H9 (cell line): ENCODE data around the gene RARA. TPM values are rescaled to one million over a fixed set of nuclear protein-coding genes. Genes with fewer than 3 reads are reported as not detected.

Experiments used
- DNase-seq: peaks from one replicate; pipeline ENCODE4 v3.0.0-alpha.2; 2017
- H2AFZ ChIP-seq: one replicate; pipeline ENCODE4 v1.6.1; 2013; ENCODE audit warnings: mild to moderate bottlenecking, low read length, control low read depth, moderate library complexity
- H2AK5ac ChIP-seq: 2 replicates; pipeline ENCODE4 v1.6.1; 2013; ENCODE audit warnings: low read length, control low read depth, mixed read lengths; ENCODE audit not compliant: insufficient read length
- H2BK120ac ChIP-seq: one replicate; pipeline ENCODE4 v1.6.1; 2013; ENCODE audit warnings: low read depth, mild to moderate bottlenecking, low read length, control low read depth, inconsistent platforms; ENCODE audit not compliant: poor library complexity, severe bottlenecking
- H2BK12ac ChIP-seq: 2 replicates; pipeline ENCODE4 v1.6.1; 2013; ENCODE audit warnings: low read length, control low read depth, mixed read lengths, low read depth; ENCODE audit not compliant: insufficient read length
- H2BK15ac ChIP-seq: 2 replicates; pipeline ENCODE4 v1.6.1; 2013; ENCODE audit warnings: low read depth, low read length, control low read depth
- H2BK20ac ChIP-seq: one replicate; pipeline ENCODE4 v1.6.1; 2013; ENCODE audit warnings: low read depth, mild to moderate bottlenecking, low read length, control low read depth, inconsistent platforms; ENCODE audit not compliant: poor library complexity, severe bottlenecking
- H2BK5ac ChIP-seq: 2 replicates; pipeline ENCODE4 v1.6.1; 2013; ENCODE audit warnings: low read length, control low read depth, mixed read lengths; ENCODE audit not compliant: insufficient read length
- H3K14ac ChIP-seq: 2 replicates; pipeline ENCODE4 v1.6.1; 2013; ENCODE audit warnings: low read length, control low read depth; ENCODE audit not compliant: insufficient read depth
- H3K18ac ChIP-seq: 2 replicates; pipeline ENCODE4 v1.6.1; 2013; ENCODE audit warnings: low read depth, mild to moderate bottlenecking, mixed read lengths, low read length, control low read depth; ENCODE audit not compliant: insufficient read length
- H3K23ac ChIP-seq: 2 replicates; pipeline ENCODE4 v1.6.1; 2013; ENCODE audit warnings: low read length, control low read depth, mixed read lengths, low read depth; ENCODE audit not compliant: insufficient read length
- H3K23me2 ChIP-seq: 2 replicates; pipeline ENCODE4 v1.6.1; 2013; ENCODE audit warnings: low read depth, mild to moderate bottlenecking, mixed read lengths, low read length, control low read depth; ENCODE audit not compliant: insufficient read length, poor library complexity, severe bottlenecking
- H3K27ac ChIP-seq: 2 replicates; pipeline ENCODE4 v1.5.1; 2013; ENCODE audit warnings: low read length, control low read depth, mixed read lengths, low read depth; ENCODE audit not compliant: insufficient read length
- H3K27me3 ChIP-seq: 2 replicates; pipeline ENCODE4 v1.6.1; 2013; ENCODE audit warnings: low read length, control low read depth, inconsistent platforms; ENCODE audit not compliant: insufficient read depth
- H3K4ac ChIP-seq: 2 replicates; pipeline ENCODE4 v1.6.1; 2013; ENCODE audit warnings: low read depth, mild to moderate bottlenecking, control low read depth, inconsistent platforms, low read length, moderate library complexity
- H3K4me1 ChIP-seq: 2 replicates; pipeline ENCODE4 v1.6.1; 2013; ENCODE audit warnings: low read length, control low read depth, inconsistent platforms; ENCODE audit not compliant: insufficient read depth
- H3K4me2 ChIP-seq: 2 replicates; pipeline ENCODE4 v1.6.1; 2013; ENCODE audit warnings: low read length, control low read depth, mixed read lengths; ENCODE audit not compliant: insufficient read length, insufficient read depth
- H3K56ac ChIP-seq: 2 replicates; pipeline ENCODE4 v1.6.1; 2013; ENCODE audit warnings: low read depth, mild to moderate bottlenecking, mixed read lengths, low read length, control low read depth; ENCODE audit not compliant: insufficient read length
- H3K79me1 ChIP-seq: 2 replicates; pipeline ENCODE4 v1.6.1; 2013; ENCODE audit warnings: low read depth, mild to moderate bottlenecking, moderate library complexity, low read length, control low read depth, inconsistent platforms; ENCODE audit not compliant: insufficient read depth, poor library complexity, severe bottlenecking
- H3K79me2 ChIP-seq: 2 replicates; pipeline ENCODE4 v1.6.1; 2013; ENCODE audit warnings: low read length, control low read depth, inconsistent platforms; ENCODE audit not compliant: insufficient read depth
- H3K9ac ChIP-seq: 2 replicates; pipeline ENCODE4 v1.6.1; 2013; ENCODE audit warnings: low read length, control low read depth, mixed read lengths; ENCODE audit not compliant: insufficient read length; ENCODE audit errors: extremely low read depth
- H3K9me3 ChIP-seq: one replicate; pipeline ENCODE4 v1.6.1; 2013; ENCODE audit warnings: low read depth, low read length, inconsistent platforms; ENCODE audit not compliant: control insufficient read depth
- H3T11ph ChIP-seq: one replicate; pipeline ENCODE4 v1.6.1; 2013; ENCODE audit warnings: mild to moderate bottlenecking, low read length, control low read depth, inconsistent platforms
- H4K20me1 ChIP-seq: one replicate; pipeline ENCODE4 v1.6.1; 2013; ENCODE audit not compliant: control insufficient read depth, insufficient read length, insufficient read depth
- H4K5ac ChIP-seq: 2 replicates; pipeline ENCODE4 v1.6.1; 2013; ENCODE audit warnings: low read depth, mild to moderate bottlenecking, mixed read lengths, low read length, control low read depth; ENCODE audit not compliant: insufficient read length
- H4K8ac ChIP-seq: replicated peaks from 2 replicates; pipeline ENCODE4 v1.6.1; 2013; ENCODE audit warnings: low read length, control low read depth, mixed read lengths, low read depth; ENCODE audit not compliant: insufficient read length
- H4K91ac ChIP-seq: 2 replicates; pipeline ENCODE4 v1.6.1; 2013; ENCODE audit warnings: low read depth, mild to moderate bottlenecking, moderate library complexity, mixed read lengths, low read length, control low read depth; ENCODE audit not compliant: insufficient read length
- H3K27ac Mint-ChIP-seq, 3 experiments: 2 replicates in 2 of 3; 3 replicates in 1 of 3; pipeline ENCODE4 v1.8.0; 2020 to 2021; ENCODE audit warnings: mixed read lengths in 3 of 3, mild to moderate bottlenecking in 1 of 3, moderate library complexity in 1 of 3
- H3K27me3 Mint-ChIP-seq: 2 replicates; pipeline ENCODE4 v1.8.0; 2021; ENCODE audit warnings: low read depth, mild to moderate bottlenecking, moderate library complexity, mixed read lengths
- H3K36me3 Mint-ChIP-seq, 3 experiments: 2 replicates in 2 of 3; 3 replicates in 1 of 3; pipeline ENCODE4 v1.8.0; 2020 to 2021; ENCODE audit warnings: low read depth in 3 of 3, mixed read lengths in 3 of 3; ENCODE audit not compliant: insufficient read depth in 1 of 3
- H3K4me1 Mint-ChIP-seq, 2 experiments: 2 replicates each; pipeline ENCODE4 v1.8.0; 2020; ENCODE audit warnings: mixed read lengths in 2 of 2
- H3K4me3 Mint-ChIP-seq, 2 experiments: 2 replicates in 1 of 2; 3 replicates in 1 of 2; pipeline ENCODE4 v1.8.0; 2020 to 2021; ENCODE audit warnings: mild to moderate bottlenecking in 2 of 2, mixed read lengths in 2 of 2, moderate library complexity in 1 of 2
- H3K9me3 Mint-ChIP-seq, 2 experiments: 2 replicates in 1 of 2; 3 replicates in 1 of 2; pipeline ENCODE4 v1.8.0; 2020; ENCODE audit warnings: mild to moderate bottlenecking in 2 of 2, mixed read lengths in 2 of 2, moderate library complexity in 1 of 2
- CTCF ChIP-seq: fragments of 200-600 bp; sonication (generic); conservative IDR thresholded peaks from 3 replicates; pipeline ENCODE4 v1.8.0; 2021; ENCODE audit warnings: antibody characterized with exemption, mild to moderate bottlenecking
- WGBS: extraction: QIAGEN DNeasy Blood & Tissue Kit; methylation state at CpG from one replicate; pipeline ENCODE4 v1.1.7; 2013; ENCODE audit warnings: missing lambda C conversion rate, low lambda C conversion rate, mixed read lengths; ENCODE audit not compliant: insufficient read length; ENCODE audit errors: extremely low coverage; 5-methylcytosine and 5-hydroxymethylcytosine counted together
- total RNA-seq: library from RNA; stranded (reverse); gene quantifications from 2 replicates; pipeline ENCODE4 v1.2.1, GENCODE V29; 2021

RARA gene
- total RNA-seq, 1 experiment from 2014 or later: 17.6 TPM

GRCh38 chr17:40321524-40321929 is 12.5 kb downstream of the RARA start:
- Histone ChIP-seq H3K14ac (no peak overlapping the region), H3K23ac (no peak overlapping the region), H2BK12ac (no peak overlapping the region), H2BK15ac (no peak overlapping the region), H3K56ac (no peak overlapping the region), H2AK5ac (no peak overlapping the region), H2BK20ac (no peak overlapping the region), H3K9ac (no peak overlapping the region), H3K18ac (no peak overlapping the region), H2BK120ac (no peak overlapping the region), H2AFZ (no peak overlapping the region), H3K27me3 (peaks cover 5% of the 10 kb centered on the region; the same call in 1 of the 2 replicates), H3K4me1 (peaks cover 5% of the 10 kb centered on the region; the same call in 1 of the 2 replicates), H3T11ph (no peak overlapping the region), H3K4me2 (no peak overlapping the region), H3K9me3 (no peaks in the 10 kb centered on the region), H4K20me1 (no peaks in the 10 kb centered on the region), H2BK5ac (no peak overlapping the region), H3K27ac (no peak overlapping the region), H3K23me2 (peaks cover 21% of the 10 kb centered on the region), H4K91ac (no peak overlapping the region), H4K5ac (no peak overlapping the region), H3K4ac (no peak overlapping the region), H3K79me2 (peaks cover 2% of the 10 kb centered on the region; the same call in 1 of the 2 replicates), H3K79me1 (no peaks in the 10 kb centered on the region), H4K8ac (no peak overlapping the region)
- WGBS: no CpG with 5 or more reads among the region's 4 CpGs
- H3K36me3 Mint-ChIP-seq: no peaks in the 10 kb centered on the region; a peak in 1 of 7 replicates
- peak; percentile 33 for DNase-seq
- no peaks in the 10 kb centered on the region for H3K9me3 Mint-ChIP-seq
- H3K4me1 Mint-ChIP-seq: peaks cover 47 to 63% of the 10 kb centered on the region in 2 experiments
- no peak overlapping the region; a peak in 1 of 7 replicates for H3K27ac Mint-ChIP-seq
- peaks cover 46% of the 10 kb centered on the region for H3K27me3 Mint-ChIP-seq
- H3K4me3 Mint-ChIP-seq: no peak overlapping the region
- TF ChIP-seq CTCF: no peak
